M059J (cell line): ENCODE data around the gene C16orf74. TPM values are rescaled to one million over a fixed set of nuclear protein-coding genes. Genes with fewer than 3 reads are reported as not detected.
A peak's percentile ranks its signal among the peaks of the same experiment; 100 is the strongest.

Experiments used
- DNase-seq: peaks from one replicate; pipeline ENCODE4 v3.0.0-alpha.2; 2012; ENCODE audit warnings: low read depth
- total RNA-seq: library from RNA; depleted of rRNA; stranded (reverse); fragments of >200 nt; shearing (Covaris generic); gene quantifications from 2 replicates; pipeline ENCODE4 v1.2.3, GENCODE V29; 2014

Gene C16orf74
- total RNA-seq, 1 experiment from 2014 or later, result 3.0 TPM

DNA sequence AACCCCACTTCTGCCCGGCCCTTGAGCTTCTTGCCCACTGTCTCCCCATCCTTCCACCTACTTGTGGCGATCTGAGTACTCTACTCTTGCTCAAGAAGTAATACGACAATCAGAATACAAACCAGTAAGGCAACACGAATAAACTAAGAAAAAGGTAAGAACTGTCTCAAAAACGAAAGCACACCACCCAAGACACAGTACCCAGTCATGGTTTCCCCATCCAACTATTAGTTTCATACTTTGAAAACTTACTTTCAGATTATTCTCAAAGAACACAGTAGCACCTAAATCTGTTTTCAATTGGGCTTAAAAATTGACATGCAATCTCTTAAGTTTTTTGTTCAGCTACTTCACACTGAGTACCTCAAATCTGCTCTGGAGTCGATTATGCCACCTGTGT, 76.1 kb downstream of the C16orf74 start:
- no peak for DNase-seq

DNA sequence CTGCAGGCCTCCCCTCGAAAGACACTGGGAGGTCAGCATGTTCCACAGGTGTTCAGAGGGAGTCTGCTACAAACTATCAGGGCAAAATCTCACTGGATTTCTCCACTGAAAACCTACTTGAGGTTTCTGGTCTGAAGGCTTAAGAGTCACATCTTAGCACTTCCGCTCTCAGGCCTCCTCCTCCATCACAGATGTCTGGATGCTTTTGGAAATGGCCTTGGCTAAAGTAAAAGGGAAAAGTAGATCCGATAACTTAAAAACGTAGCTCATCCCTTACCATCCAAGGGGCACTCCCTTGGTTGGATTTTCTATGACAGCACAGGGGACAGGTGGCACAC, 76.5 kb downstream of the C16orf74 start:
- DNase-seq, result no peak

DNA sequence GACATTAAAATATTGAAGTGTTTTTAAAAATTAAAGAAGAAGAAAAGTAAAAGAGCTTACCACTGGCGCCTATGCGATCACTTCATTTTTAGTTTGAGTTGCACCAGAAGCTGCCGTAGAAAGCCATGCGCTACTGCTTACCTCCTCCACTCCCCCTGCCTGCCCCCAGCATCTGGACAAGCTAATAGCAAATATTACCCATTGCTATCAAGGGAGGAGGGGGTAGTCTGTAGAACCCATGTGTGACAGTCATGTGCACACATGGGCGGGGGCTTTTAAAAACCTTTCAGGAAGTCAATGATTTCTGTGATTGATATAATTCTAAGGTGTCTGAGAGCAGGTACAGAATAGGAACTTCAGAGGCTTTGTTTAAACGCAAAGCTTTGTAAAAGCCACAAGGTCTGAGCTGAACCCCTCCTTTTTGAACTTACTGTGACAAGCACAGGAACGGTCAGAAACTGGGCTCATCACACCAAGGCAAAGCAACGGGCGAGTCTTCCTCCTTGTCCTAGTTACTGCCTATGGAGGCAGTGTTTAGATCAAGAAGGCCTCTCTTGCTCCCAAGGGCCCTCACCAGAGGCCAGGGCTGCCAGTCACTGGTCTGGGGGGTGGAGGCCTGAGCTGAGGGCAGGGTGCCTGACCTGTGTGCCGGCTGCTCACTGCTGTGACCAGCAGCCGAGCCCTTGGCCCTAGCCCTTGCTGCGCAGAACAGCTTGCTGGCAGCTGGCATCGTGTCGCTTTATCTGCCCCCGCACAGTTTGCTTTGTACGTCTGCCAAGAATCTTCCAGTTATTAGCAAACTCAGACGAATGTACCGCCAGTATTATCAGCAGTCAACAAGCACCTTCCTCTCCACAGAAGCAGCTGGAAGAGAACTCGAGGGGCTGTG, 77.1 kb downstream of the C16orf74 start:
- no peak for DNase-seq

DNA sequence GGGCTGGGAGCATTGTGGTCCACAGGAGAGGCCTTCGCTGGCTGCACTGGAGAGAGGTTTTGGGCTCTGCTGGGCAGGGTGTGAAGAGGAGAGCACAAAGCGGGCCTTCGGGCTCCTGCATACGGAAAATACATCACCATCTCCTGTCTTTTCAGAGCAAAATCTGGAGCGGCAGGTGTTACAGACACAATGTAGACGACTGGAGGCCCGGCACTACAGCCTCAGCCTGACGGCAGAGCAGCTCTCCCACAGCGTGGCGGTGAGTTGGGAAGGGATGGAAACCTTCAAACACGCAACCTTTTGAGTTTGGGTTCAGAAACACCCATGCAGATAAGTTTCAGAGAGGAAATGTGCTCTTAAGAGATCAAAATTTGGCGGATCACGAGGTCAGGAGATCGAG, 80.1 kb downstream of the C16orf74 start:
- no peak for DNase-seq

DNA sequence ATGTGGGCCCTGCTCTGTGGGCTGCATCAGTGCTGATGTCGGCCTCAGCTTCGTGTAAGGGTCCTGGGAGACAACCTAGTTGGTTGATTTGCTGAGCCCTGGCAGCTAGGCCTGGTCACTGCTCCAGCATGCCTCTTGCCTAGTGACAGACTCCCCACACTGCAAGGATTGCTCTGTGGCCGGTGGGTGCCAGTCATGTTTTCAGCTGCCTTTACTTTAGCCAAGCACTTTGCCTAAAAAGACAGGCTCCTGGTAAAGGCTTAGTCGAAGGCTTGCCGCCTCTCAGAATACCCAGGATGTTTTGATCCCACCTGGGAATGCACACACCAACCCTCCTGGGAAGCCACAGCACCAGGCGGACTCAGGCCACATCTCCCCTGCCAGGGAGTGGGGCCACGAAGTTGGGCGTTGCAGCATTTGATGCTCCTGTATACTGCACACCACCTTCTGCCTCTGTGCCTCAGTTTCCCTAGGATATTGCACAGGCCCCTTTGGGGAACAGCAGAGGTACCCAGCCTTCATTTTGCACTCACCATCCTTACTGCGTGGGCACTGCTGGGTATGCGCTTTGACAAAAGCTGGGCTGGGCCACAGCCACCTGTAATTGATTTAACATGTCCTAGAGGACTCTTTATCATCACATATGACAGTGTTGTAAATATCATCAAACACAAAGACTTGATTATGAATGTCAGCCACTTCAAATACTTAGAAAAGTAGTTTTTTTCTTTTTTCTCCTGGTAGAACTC, 82.0 kb downstream of the C16orf74 start:
- DNase-seq, result no peak

DNA sequence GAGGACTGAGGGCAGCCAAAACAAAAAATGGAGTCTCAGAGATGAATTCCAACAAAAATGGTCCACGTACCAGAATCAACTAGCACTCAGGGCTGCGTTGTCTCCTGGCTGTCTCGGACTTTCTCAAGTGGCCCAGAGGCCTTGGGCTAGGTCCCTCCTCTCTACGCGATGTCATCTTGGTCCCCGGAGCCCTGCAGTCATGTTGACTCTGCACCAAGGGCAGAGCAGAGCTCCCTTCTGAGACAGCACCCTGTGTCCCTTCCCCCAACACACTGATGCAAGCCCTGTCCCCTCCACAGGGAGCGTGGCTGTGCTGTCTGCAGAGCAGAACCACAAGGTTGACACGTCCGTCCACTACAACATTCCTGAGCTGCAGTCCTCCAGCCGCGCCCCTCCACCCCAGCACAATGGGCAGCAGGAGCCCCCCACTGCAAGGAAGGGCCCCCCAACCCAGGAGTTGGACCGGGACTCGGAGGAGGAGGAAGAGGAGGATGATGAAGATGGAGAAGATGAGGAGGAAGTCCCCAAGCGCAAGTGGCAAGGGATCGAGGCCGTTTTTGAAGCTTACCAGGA, 83.0 kb downstream of the C16orf74 start:
- no peak for DNase-seq

DNA sequence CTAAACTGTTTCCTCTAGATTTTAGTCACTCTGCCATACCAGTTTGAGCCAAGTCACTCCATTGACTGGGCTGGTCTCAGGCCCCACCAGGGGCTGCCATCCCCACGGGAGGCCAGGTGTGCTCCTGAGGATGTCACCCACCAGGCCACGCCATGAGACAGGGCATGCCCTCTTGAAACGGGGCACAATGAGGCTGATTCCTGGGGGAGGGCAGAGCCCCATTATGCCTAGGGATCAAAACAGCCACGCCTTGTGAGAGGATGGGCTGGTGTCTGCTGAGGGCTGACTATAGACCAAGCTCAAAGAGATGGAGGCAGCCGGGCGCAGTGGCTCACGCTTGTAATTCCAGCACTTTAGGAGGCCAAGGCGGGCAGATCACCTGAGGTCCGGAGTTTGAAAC, 83.6 kb downstream of the C16orf74 start:
- no peak for DNase-seq

DNA sequence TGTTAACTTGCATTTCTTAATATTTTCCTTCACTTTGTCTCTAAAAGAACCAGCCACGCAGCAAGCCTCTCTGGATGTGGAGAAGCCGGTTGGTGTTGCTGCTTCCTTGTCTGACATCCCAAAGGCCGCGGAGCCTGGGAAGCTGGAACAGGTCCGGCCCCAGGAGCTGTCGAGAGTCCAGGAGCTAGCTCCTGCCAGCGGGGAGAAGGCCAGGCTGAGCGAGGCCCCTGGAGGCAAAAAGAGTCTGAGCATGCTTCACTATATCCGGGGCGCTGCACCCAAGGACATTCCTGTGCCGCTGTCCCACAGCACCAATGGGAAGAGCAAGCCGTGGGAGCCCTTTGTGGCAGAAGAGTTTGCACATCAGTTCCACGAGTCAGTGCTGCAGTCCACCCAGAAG, 85.0 kb downstream of the C16orf74 start:
- DNase-seq, result no peak

DNA sequence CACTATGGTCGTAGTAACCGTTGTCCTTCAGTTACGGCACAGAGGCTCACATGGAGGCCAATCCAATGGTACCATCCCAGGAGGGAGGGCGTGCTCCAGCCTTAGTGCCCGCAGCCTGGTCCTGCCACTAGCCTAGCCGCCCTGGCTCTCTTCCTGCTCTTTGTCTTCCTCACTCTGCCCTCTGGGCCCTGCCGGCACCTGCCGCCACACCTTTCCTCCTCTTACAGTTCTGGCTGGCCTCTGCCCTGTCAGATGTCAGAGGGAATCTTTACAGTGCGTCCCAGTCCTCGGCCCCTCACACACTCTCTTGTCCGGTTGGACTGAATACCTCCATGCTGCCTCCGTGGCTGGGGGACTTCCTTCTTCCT, 85.5 kb downstream of the C16orf74 start:
- DNase-seq, result no peak

DNA sequence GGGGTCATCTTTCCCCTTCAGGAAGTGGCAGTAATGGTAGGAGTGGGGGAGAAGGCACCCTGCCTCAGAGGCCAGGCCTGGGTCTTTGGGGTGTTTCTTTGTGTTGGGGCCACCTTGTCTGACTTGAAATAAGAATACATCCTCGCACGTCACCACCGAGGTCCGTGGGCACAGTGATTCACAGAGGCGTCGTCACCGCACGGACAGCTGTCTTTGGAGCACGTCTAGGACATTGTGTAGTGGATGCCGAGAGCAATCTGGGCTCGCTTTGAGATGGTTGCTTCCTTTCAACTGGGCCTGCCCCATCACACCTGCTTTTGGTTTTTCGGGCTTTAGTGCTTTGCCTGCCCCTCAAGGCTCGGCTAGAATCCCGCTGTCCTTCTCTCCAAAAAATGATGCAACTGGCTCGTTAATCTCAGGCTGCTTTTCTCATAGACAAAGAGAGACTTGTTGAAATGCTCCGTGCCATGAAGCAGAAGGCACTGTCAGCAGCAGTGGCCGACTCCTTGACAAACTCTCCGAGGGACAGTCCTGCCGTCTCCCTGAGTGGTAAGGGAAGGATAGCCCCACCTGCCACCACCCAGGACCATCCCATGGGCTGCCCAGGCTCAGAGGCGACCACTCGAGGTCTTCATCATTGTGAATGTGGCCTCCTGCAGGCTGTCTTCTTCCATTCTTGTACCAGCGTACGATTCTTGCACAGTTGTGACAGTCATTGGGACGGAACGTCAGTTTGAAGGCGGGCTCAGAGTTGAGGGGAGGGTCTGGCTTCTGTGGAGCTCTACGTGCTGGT, 86.1 kb downstream of the C16orf74 start:
- DNase-seq, result no peak

DNA sequence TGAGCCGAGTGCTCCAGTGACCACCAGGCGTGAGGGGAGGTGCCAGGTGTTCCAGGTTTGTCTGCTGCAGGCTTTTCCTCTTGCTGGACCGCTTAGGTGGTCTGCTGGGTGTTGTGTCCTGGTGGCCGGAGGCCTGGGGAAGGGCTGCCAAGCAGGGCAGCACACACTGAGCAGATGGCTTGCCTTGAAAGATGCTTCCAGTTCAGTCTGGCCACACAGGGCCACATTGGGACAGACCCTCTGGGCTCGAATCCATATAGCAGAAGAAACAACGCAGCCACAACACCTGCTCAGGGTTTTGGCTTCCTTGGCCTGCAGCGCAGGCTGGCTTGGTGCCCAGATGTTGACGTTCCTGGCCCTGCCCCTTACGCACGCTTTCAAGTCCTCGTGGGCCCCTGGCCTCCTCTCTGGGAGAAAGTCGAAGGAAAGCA, 87.0 kb downstream of the C16orf74 start:
- DNase-seq, result no peak

DNA sequence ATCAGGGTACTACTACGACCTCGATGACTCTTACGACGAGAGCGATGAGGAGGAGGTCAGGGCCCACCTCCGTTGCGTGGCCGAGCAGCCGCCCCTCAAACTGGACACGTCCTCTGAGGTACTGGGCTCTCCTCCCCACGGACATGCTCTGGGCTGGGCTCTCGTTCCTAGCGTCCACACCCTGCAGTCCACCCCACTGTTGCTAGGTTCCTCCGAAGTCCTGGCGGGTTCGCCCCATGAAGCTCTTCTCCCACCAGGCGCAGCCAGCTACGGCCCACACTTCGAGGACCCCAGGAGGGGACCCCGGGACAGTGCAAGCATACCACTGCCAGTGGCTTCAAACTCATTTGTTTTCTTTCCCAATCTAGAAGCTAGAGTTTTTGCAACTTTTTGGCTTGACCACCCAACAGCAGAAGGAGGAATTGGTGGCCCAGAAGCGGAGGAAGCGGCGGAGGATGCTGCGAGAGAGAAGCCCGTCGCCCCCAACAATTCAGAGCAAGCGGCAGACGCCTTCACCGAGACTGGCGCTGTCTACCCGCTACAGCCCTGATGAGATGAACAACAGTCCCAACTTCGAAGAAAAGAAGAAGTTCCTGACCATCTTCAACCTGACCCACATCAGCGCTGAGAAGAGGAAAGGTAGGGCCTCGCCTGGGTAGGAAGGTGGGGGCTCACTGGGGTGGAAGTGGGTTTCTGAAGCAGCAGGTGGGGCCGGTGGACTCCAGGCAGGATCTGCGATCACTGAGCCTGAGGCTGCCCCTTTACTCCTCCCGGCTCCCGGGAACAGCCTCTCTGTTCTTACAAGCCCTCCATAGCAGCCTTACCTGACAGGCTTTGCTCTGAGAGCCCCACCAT, 87.7 kb downstream of the C16orf74 start:
- DNase-seq, result no peak

DNA sequence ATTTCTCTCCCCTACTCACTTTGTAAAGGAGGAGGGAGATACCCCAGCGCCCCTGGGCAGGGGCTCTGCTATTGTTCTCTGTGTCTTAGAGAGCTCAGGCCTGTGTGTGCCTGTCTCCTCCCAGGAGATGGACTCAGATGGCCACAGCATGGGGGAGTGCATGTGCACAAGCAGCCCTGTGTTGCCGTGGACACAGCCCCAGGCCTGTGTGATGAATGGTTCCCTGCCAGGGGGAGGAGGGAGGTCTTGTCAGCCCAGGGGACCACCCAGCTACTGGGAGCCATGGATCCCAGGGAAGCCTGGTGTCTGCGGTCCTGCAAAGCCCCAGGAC, 88.4 kb downstream of the C16orf74 start:
- no peak for DNase-seq

DNA sequence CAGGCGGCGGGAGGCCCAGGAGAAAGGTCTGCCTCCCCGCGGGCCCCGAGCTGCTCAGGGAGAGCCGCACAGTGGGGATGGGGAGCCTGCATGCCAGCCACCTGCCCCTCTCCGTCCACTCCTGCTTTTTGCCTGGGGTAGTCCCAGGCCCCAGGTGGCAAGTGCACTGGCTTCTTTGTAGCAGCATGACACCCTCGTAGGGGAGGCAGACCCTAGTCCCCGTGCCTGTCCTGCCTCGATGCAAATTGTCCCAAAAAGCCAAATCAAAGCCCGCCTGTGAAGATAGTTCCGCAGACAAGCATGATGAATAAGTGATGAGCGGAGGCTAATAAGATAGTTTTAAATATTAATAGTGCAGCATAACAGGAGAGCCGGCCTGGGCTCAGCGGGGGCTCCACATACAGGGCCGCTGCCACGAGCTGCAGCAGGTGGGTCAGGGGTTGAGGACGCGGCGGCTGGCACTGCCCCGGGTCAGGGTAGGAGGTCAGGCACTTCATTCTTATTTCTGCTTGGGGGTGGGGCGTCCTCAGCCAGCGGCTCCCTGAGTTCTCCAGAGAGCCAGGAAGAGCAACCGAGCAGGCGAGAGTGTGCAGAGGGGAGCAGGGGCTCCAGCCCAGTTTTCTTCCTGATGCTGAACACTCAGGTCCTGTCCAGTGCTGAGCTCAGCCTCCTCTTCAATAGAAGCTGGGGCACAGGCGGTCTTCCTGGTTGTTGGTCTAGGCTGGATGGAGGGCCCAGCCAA, 89.0 kb downstream of the C16orf74 start:
- no peak for DNase-seq

DNA sequence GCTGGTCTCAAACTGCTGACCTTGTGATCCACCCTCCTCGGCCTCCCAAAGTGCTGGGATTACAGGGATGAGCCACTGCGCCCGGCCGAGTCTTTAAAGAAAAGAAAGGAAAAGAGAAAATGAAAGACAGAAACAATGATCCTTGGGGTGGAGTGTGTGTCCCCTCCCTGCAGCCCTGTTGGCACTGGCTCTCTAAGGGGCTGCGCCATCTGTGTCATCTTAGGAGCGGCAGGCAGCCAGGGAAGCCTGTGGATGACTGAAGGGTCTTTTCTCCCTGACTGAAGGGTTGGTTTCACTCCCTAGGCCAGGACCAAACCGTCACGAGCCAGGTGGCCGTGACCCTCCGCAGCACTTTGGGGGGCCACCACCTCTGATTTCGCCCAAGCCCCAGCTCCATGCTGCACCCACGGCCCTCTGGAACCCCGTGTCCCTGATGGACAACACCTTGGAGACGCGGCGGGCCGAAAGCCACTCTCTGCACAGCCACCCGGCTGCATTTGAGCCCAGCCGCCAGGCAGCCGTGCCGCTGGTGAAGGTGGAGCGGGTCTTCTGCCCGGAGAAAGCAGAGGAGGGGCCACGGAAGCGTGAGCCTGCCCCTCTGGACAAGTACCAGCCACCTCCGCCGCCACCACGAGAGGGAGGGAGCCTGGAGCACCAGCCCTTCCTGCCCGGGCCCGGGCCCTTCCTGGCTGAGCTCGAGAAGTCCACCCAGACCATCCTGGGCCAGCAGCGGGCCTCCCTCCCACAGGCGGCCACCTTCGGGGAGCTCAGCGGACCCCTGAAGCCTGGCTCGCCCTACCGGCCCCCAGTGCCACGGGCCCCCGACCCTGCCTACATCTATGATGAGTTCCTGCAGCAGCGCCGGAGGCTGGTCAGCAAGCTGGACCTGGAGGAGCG, 89.8 kb downstream of the C16orf74 start:
- DNase-seq, result no peak

DNA sequence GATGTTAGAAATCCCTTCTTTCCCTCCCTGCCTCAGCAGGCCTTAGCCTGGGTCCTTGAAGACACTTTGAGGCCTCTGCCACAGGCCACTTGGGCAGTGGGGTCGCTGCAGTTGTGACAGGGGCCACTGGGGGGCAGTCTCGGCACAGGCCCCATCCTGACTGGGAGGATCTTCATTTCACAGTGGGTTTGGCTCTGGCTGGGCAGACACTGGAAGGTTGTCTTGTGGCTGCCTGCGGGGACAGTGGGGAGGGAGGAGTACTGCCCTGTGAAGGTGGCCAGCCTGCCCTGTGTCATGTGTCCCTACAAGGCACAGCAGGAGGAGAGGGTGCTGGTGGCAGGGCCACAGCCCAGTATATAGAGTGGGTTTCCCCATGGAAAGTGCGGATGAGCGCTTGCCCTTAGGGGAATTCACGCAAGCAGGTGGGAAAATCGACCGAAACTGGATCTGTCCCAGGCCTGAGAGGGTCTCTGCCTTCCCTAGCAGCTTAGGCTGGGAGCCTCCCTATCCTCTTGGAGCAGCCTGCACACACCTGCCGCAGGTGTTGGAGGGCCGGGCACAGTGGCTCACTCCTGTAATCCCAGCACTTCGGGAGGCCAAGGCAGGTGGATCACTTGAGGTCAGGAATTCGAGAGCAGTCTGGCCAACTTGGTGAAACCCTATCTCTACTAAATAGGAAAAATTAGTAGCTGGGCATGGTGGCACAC, 90.9 kb downstream of the C16orf74 start:
- peak; percentile 46 for DNase-seq

DNA sequence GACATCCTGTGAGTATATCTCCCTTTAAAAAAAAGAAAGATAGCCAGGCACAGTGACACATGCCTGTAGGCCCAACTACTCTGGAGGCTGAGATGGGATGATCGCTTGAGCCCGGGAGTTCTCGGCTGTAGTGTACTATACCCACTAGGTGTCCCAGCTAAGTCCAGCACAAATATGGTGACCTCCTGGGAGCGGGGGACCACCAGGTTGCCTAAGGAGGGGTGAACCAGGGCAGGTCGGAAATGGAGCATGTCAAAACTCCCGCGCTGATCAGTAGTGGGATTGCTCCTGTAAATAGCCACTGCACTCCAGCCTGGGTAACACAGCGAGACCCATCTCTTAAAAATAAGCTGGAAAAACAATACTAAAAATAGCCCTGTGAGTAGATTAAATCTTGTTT, 91.6 kb downstream of the C16orf74 start:
- DNase-seq, result no peak

DNA sequence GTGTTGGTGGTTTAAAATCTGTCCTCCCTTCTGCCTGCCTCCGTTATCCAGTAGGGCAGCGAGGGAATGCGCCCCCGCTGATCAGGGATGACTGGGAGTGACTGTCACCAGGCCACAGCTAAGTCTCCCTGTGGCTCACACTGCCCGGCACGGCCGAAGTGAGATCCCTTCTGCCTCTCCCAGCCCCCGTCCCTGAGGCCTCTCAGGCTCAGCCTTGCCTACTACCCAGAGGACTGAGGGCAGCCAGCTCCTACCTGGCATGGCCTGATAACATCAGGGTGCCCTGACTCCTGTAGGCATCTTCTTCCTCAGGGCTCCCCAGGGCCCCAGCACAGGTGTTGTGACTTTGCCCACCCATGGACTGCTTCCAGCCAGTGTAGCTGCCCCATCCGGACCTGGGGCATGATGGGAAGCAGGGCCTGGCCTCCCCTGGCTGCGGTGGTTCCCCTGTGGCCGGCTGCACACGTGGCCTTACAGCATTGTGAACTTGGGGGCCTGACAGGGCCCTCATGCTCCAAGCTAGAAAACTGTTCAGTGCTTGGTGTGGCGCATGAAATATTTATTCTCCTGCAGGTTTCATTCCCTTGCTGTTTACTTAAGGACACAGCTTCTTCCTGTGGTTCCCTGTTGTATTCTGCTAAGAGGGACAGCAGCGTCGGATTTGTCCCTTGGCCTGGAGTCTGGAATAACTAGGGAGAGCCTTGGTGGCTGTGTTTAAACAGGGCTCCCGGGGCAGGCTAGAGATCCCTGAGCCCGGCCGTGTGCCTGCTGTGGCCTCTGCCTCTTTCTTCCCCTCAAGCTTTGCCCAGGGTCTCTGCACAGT, 92.2 kb downstream of the C16orf74 start:
- no peak for DNase-seq
